HEK293T (cell line): Measurements from ENCODE around the gene LRRN3.

ENCODE experiments used
- BHLHE40 ChIP-seq: fragments of 450-650 bp; IDR thresholded peaks from 2 replicates; pipeline ENCODE4 v1.6.1; 2016; ENCODE audit warnings: mild to moderate bottlenecking, moderate library complexity, borderline replicate concordance
- CTBP1 ChIP-seq: fragments of 450-650 bp; IDR thresholded peaks from 2 replicates; pipeline ENCODE4 v1.6.1; 2016; ENCODE audit warnings: borderline replicate concordance
- ELF4 ChIP-seq: fragments of 450-650 bp; IDR thresholded peaks from 2 replicates; pipeline ENCODE4 v1.6.1; 2017; ENCODE audit warnings: antibody characterized with exemption
- FOXK2 ChIP-seq: fragments of 450-650 bp; IDR thresholded peaks from 2 replicates; pipeline ENCODE4 v1.6.1; 2016; ENCODE audit warnings: mild to moderate bottlenecking
- FOXM1 ChIP-seq: fragments of 450-650 bp; IDR thresholded peaks from 2 replicates; pipeline ENCODE4 v1.6.1; 2017; ENCODE audit warnings: mild to moderate bottlenecking, borderline replicate concordance
- L3MBTL2 ChIP-seq: fragments of 450-650 bp; conservative IDR thresholded peaks from 2 replicates; pipeline ENCODE4 v1.6.1; 2016; ENCODE audit warnings: mild to moderate bottlenecking
- LEF1 ChIP-seq: fragments of 450-650 bp; IDR thresholded peaks from 2 replicates; pipeline ENCODE4 v1.6.1; 2017; ENCODE audit warnings: mild to moderate bottlenecking, borderline replicate concordance
- PKNOX1 ChIP-seq: fragments of 450-650 bp; IDR thresholded peaks from 2 replicates; pipeline ENCODE4 v1.6.1; 2016
- SP1 ChIP-seq: fragments of 450-650 bp; IDR thresholded peaks from 2 replicates; pipeline ENCODE4 v1.6.1; 2017
- SUZ12 ChIP-seq: fragments of 450-650 bp; IDR thresholded peaks from 2 replicates; pipeline ENCODE4 v1.6.1; 2016; ENCODE audit warnings: mild to moderate bottlenecking
- TARDBP ChIP-seq: fragments of 450-650 bp; IDR thresholded peaks from 2 replicates; pipeline ENCODE4 v1.6.1; 2016
- ZNF384 ChIP-seq: fragments of 450-650 bp; IDR thresholded peaks from 2 replicates; pipeline ENCODE4 v1.6.1; 2016

- TF ChIP-seq ELF4 (no peak), BHLHE40 (no peak), TARDBP (no peak), LEF1 (no peak), ZNF384 (no peak), CTBP1 (no peak), SUZ12 (no peak), FOXM1 (no peak), FOXK2 (no peak), PKNOX1 (no peak), L3MBTL2 (no peak), SP1 (no peak)
These were observed 16.2 kb upstream of the LRRN3 start for GRCh38 chr7:111074748-111075146.
